ENCODE data around the gene ADCY9.

DNA sequence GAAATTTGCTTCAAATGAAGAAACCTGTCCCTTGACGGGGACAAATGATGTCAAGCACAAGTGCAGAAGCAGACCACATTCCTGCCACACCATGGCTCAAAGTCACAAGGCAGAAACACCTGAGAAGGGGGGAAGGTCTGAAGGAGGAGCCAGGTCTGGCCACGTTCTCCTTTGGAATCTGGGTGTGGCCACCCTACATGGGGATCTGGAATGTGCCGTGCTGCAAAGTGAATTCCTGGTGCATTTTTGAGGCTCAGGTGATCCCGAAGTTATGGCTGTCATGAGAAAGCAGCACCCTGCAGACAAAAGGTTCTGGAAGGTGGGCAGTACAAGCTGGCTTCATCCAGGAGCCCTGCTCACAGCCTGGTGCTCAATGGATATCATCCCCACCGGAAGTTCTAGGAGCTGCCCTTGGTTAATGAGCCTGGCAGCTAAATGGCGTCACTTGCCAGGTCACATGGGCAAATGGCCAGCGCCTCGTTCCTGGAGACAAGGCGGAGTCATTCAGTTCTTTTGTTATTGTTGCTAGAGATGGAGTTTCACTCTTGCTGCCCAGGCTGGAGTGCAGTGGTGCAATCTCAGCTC, 20.1 kb upstream of the ADCY9 start:
- TF ChIP-seq, protein P1, sequence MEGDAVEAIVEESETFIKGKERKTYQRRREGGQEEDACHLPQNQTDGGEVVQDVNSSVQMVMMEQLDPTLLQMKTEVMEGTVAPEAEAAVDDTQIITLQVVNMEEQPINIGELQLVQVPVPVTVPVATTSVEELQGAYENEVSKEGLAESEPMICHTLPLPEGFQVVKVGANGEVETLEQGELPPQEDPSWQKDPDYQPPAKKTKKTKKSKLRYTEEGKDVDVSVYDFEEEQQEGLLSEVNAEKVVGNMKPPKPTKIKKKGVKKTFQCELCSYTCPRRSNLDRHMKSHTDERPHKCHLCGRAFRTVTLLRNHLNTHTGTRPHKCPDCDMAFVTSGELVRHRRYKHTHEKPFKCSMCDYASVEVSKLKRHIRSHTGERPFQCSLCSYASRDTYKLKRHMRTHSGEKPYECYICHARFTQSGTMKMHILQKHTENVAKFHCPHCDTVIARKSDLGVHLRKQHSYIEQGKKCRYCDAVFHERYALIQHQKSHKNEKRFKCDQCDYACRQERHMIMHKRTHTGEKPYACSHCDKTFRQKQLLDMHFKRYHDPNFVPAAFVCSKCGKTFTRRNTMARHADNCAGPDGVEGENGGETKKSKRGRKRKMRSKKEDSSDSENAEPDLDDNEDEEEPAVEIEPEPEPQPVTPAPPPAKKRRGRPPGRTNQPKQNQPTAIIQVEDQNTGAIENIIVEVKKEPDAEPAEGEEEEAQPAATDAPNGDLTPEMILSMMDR (IDR thresholded peaks at IDR 0.05): no peak
- TF ChIP-seq POLR2A (IDR thresholded peaks at IDR 0.05) (no peak), POLR2AphosphoS5 (IDR thresholded peaks at IDR 0.05) (no peak), EP300 (IDR thresholded peaks at IDR 0.05) (no peak)
